Kidney (tissue), 14 donors: ENCODE measurements around the gene VSIG10. TPM values are rescaled to one million over a fixed set of nuclear protein-coding genes. Genes with fewer than 3 reads are reported as not detected.
"Not testable (repeated sequence)": the region's sequence is repeated elsewhere in the genome, so short reads cannot be mapped to it uniquely, and the experiment has no call there.

Source experiments
- DNase-seq, 5 donors: peaks; one replicate each; pipeline ENCODE4 v3.0.0-alpha.2; 2013 to 2020
- FAIRE-seq: peaks from 2 replicates; lab custom pipeline; 2012; peaks lifted over from hg19 to GRCh38; lab: Jason Lieb, UNC
- H3K27ac ChIP-seq, 2 donors: one replicate each; pipeline ENCODE4 v1.7.0; 2013; ENCODE audit warnings: low read depth in 2 of 2, low read length in 2 of 2, inconsistent platforms in 1 of 2
- H3K27me3 ChIP-seq: one replicate; pipeline ENCODE4 v1.7.1; 2013; ENCODE audit warnings: low read length, inconsistent platforms; ENCODE audit not compliant: control insufficient read depth, insufficient read depth
- H3K36me3 ChIP-seq, 3 donors: one replicate each; pipeline versions ENCODE4 v1.7.0 to v1.7.1; 2013; ENCODE audit warnings: low read length in 3 of 3, control low read depth in 1 of 3, inconsistent platforms in 1 of 3; ENCODE audit not compliant: insufficient read depth in 3 of 3, control insufficient read depth in 2 of 3
- H3K4me1 ChIP-seq, 3 donors: one replicate each; pipeline versions ENCODE4 v1.7.0 to v1.7.1; 2013; ENCODE audit warnings: low read length in 3 of 3, inconsistent platforms in 1 of 3, low read depth in 1 of 3; ENCODE audit not compliant: control insufficient read depth in 2 of 3, insufficient read depth in 2 of 3
- H3K4me3 ChIP-seq, 3 donors: one replicate each; pipeline versions ENCODE4 v1.7.0 to v1.8.1; 2013; ENCODE audit warnings: low read length in 3 of 3, control low read depth in 1 of 3, inconsistent platforms in 1 of 3
- H3K9ac ChIP-seq, 3 donors: one replicate each; pipeline versions ENCODE4 v1.7.0 to v1.7.1; 2013; ENCODE audit warnings: low read length in 3 of 3, control low read depth in 1 of 3, inconsistent platforms in 1 of 3
- H3K9me3 ChIP-seq, 3 donors: one replicate each; pipeline versions ENCODE4 v1.7.0 to v1.7.1; 2013; ENCODE audit warnings: low read length in 3 of 3, control low read depth in 1 of 3, inconsistent platforms in 1 of 3; ENCODE audit not compliant: control insufficient read depth in 2 of 3, insufficient read depth in 1 of 3
- CTCF ChIP-seq: IDR thresholded peaks from 3 replicates; pipeline ENCODE4 v1.5.1; 2012; ENCODE audit warnings: mild to moderate bottlenecking, moderate library complexity, borderline replicate concordance; ENCODE audit not compliant: insufficient read depth; ENCODE audit errors: extremely low read depth
- intact Hi-C: fragments of 100-400 bp; cut with DNase I; formaldehyde crosslinking; loops from one replicate; pipeline ENCODE4 v1.11.1; 2022
- polyA plus RNA-seq: library from polyadenylated mRNA; stranded (reverse); fragments of 350-450 nt; fragmentation: Illumina TruSeq; extraction: RNeasy Lipid Tissue Mini Kit (QIAGEN cat#74804); gene quantifications from one replicate; pipeline ENCODE4 v1.2.3, GENCODE V29; 2014; ENCODE audit warnings: low read depth, low replicate concordance; ENCODE audit not compliant: insufficient read depth
- total RNA-seq: library from RNA; stranded (reverse); fragmentation: NEBNext Ultra II Directional; extraction: Animal tissue kit (Norgen Biotek cat#: 25700); gene quantifications from one replicate; pipeline ENCODE4 v1.2.1, GENCODE V29; 2021
- donor health status: control.
- donor health status: control.
- donor health status: control.
- donor health status: control.
- donor health status: control.
- donor health status: DM: yes; HTN: yes; CAD: no.
- donor health status: Normal renal cell carcinoma (clear cell type).

The VSIG10 gene
- total and polyA plus RNA-seq, 2 donors from 2014 or later = 15.8 to 26.1 TPM

DNA sequence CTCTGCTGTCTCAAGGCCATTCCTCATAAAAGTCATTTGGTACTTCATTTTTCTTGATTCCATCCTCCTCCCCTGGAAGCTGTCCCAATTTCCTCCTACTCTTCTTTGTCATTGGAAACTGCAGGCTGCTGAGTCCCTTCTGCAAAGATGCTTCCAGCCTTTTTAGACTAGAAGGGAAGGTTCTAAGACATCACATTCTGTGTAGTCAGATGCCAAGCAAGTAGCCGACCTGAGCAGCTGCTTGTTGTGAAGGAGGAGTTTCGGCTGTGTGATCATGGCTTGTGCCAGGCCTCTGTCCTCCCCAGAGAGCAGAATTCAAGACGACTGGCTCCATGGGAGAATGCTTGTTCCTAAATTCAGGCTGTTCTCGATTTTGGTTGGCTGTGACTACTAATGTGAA is 78.6 kb downstream of the VSIG10 start:
- no peaks in the 10 kb centered on the region for H3K27me3 ChIP-seq
- intact Hi-C loops = no loop called here

GRCh38 chr12:118023301-118023860 is 80.4 kb downstream of the VSIG10 start:
- H3K36me3 ChIP-seq = peaks cover 0 to 33% (median 9%) of the 10 kb centered on the region in 3 donors
- no peak overlapping the region for H3K4me3 ChIP-seq
- H3K9ac ChIP-seq = no peak overlapping the region
- no peaks in the 10 kb centered on the region for H3K4me1 ChIP-seq
- intact Hi-C loops = no loop called here
- no peaks in the 10 kb centered on the region for H3K27me3 ChIP-seq
- no peak for FAIRE-seq
- no peaks in the 10 kb centered on the region for H3K9me3 ChIP-seq
- DNase-seq = no peak
- no peak overlapping the region for H3K27ac ChIP-seq
- no peak for TF ChIP-seq CTCF

More for the DNA sequence above, 78.6 kb downstream of the VSIG10 start:
- Histone ChIP-seq H3K36me3 (peaks cover 0 to 28% (median 7%) of the 10 kb centered on the region in 3 donors), H3K9me3 (no peaks in the 10 kb centered on the region), H3K9ac (no peak overlapping the region), H3K27ac (no peak overlapping the region), H3K4me3 (no peak overlapping the region), H3K4me1 (no peaks in the 10 kb centered on the region)
- DNase-seq (no peak), FAIRE-seq (no peak)
- no peak for TF ChIP-seq CTCF

DNA sequence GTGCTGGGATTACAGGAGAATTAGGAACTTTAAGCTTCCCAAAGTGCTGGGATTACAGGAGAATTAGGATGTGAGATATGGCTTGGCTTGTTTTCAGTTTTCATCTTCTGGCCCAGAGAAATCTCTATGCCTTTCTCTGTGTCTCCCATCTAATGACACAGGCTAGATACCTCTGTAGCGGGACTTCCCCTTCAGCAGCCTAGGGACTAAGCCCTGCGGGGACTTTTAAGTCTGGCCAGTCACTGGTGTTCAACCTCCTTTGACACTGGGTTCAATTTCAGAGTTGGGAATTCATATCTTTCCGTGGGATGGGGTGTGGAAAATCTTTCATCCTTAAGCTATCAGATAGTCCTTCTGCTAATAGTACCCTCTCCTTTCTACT is 81.1 kb downstream of the VSIG10 start:
- no peak for TF ChIP-seq CTCF
- no peak for DNase-seq
- Histone ChIP-seq H3K4me3 (no peak overlapping the region), H3K9ac (no peak overlapping the region), H3K9me3 (no peaks in the 10 kb centered on the region), H3K27me3 (no peaks in the 10 kb centered on the region), H3K36me3 (peaks cover 0 to 30% (median 9%) of the 10 kb centered on the region in 3 donors), H3K27ac (no peak overlapping the region), H3K4me1 (no peaks in the 10 kb centered on the region)
- intact Hi-C loops = no loop called here
- FAIRE-seq = no peak

GRCh38 chr12:118022097-118022727 is 81.6 kb downstream of the VSIG10 start:
- H3K4me3 ChIP-seq, DNase-seq, H3K4me1 ChIP-seq, H3K9me3 ChIP-seq, FAIRE-seq, intact Hi-C loops, H3K27me3 ChIP-seq, H3K27ac ChIP-seq, H3K9ac ChIP-seq: not testable (repeated sequence)
- peaks cover 0 to 28% (median 9%) of the 10 kb centered on the region in 3 donors for H3K36me3 ChIP-seq
